H1 (cell line): ENCODE data around the gene ZGRF1. TPM values are rescaled to one million over a fixed set of nuclear protein-coding genes. Genes with fewer than 3 reads are reported as not detected.

Experiments
- CTCF ChIA-PET: fragments of 300-600 bp; sonication (Branson Sonifier 250); formaldehyde crosslinking; loops from one replicate; lab custom pipeline; 2021; ENCODE audit not compliant: partially characterized antibody; lab: Charles Lee
- POLR2A ChIA-PET: fragments of 300-600 bp; sonication (Branson Sonifier 250); formaldehyde crosslinking; loops from one replicate; lab custom pipeline; 2021; ENCODE audit warnings: inconsistent platforms; ENCODE audit not compliant: partially characterized antibody; lab: Charles Lee
- DNase-seq, 2 experiments: peaks; one replicate each; pipeline versions ENCODE4 v3.0.0 to v3.0.0-alpha.2; 2010 to 2022; ENCODE audit warnings: low spot score in 2 of 2, low read depth in 1 of 2, mixed read lengths in 1 of 2
- FAIRE-seq: peaks from 2 replicates; lab custom pipeline; 2011; peaks lifted over from hg19 to GRCh38; lab: Jason Lieb, UNC
- H2AFZ ChIP-seq: 2 replicates; pipeline ENCODE4 v1.8.1; 2012; ENCODE audit warnings: low read length, inconsistent platforms
- H2AK5ac ChIP-seq: 2 replicates; pipeline ENCODE4 v1.6.1; 2013; ENCODE audit warnings: low read depth, low read length
- H2BK120ac ChIP-seq: replicated peaks from 2 replicates; pipeline ENCODE3; 2013; ENCODE audit warnings: low read depth, low read length, inconsistent platforms
- H2BK12ac ChIP-seq: 2 replicates; pipeline ENCODE4 v1.6.1; 2013; ENCODE audit warnings: low read depth, low read length
- H2BK15ac ChIP-seq: 2 replicates; pipeline ENCODE4 v1.6.1; 2013; ENCODE audit warnings: low read length
- H2BK20ac ChIP-seq: 2 replicates; pipeline ENCODE4 v1.6.1; 2013; ENCODE audit warnings: low read length
- H2BK5ac ChIP-seq: 2 replicates; pipeline ENCODE4 v1.6.1; 2013; ENCODE audit warnings: low read depth, low read length
- H3K14ac ChIP-seq: 2 replicates; pipeline ENCODE4 v1.6.1; 2013; ENCODE audit warnings: inconsistent platforms; ENCODE audit not compliant: insufficient read length
- H3K18ac ChIP-seq: 2 replicates; pipeline ENCODE4 v1.6.1; 2013; ENCODE audit warnings: low read length; ENCODE audit errors: extremely low read depth
- H3K23ac ChIP-seq: 2 replicates; pipeline ENCODE4 v1.6.1; 2013; ENCODE audit warnings: inconsistent platforms; ENCODE audit not compliant: insufficient read length
- H3K23me2 ChIP-seq: 2 replicates; pipeline ENCODE4 v1.6.1; 2013; ENCODE audit warnings: low read depth, low read length
- H3K27ac ChIP-seq: 2 replicates; pipeline ENCODE4 v1.6.1; 2011; ENCODE audit warnings: low read depth, low read length, inconsistent platforms
- H3K27me3 ChIP-seq, 4 experiments: replicated peaks in 1 of 4; 1 replicate in 1 of 4; 2 replicates in 3 of 4; pipeline versions ENCODE4 v1.6.1 to v1.8.1; 2011 to 2013; ENCODE audit warnings: low read length in 3 of 4, mild to moderate bottlenecking in 3 of 4, inconsistent platforms in 2 of 4, mixed read lengths in 2 of 4, moderate library complexity in 1 of 4; ENCODE audit not compliant: control insufficient read depth in 3 of 4, insufficient read depth in 3 of 4; ENCODE audit errors: extremely low read depth in 1 of 4
- H3K36me3 ChIP-seq, 4 experiments: 2 replicates each; pipeline versions ENCODE4 v1.6.1 to v1.8.1; 2011 to 2013; ENCODE audit warnings: mild to moderate bottlenecking in 4 of 4, low read length in 3 of 4, moderate library complexity in 2 of 4, control low read depth in 1 of 4, inconsistent platforms in 1 of 4; ENCODE audit not compliant: insufficient read depth in 4 of 4, control insufficient read depth in 2 of 4
- H3K4ac ChIP-seq: replicated peaks from 2 replicates; pipeline ENCODE3; 2013; ENCODE audit warnings: low read length, low read depth, mixed read lengths, inconsistent platforms; ENCODE audit not compliant: insufficient read length
- H3K4me1 ChIP-seq, 4 experiments: replicated peaks in 1 of 4; 1 replicate in 1 of 4; 2 replicates in 3 of 4; pipeline versions ENCODE4 v1.6.1 to v1.8.1; 2011 to 2013; ENCODE audit warnings: low read length in 3 of 4, inconsistent platforms in 2 of 4, mixed read lengths in 1 of 4; ENCODE audit not compliant: insufficient read depth in 4 of 4, control insufficient read depth in 3 of 4
- H3K4me2 ChIP-seq, 2 experiments: 2 replicates each; pipeline versions ENCODE4 v1.6.1 to v1.8.1; 2011 to 2013; ENCODE audit warnings: low read depth in 2 of 2, low read length in 2 of 2, control low read depth in 1 of 2, inconsistent platforms in 1 of 2, mild to moderate bottlenecking in 1 of 2; ENCODE audit not compliant: insufficient read depth in 1 of 2
- H3K4me3 ChIP-seq, 4 experiments: fragments of 200-600, 300-600 bp in 1 of 4; sonication (generic), shearing (Covaris generic), sonication (Bioruptor Twin) in 1 of 4; 2 replicates each; pipeline versions ENCODE4 v1.5.1 to v1.8.1; 2011 to 2016; ENCODE audit warnings: low read length in 4 of 4, low read depth in 3 of 4, control low read depth in 2 of 4, inconsistent platforms in 2 of 4, mild to moderate bottlenecking in 2 of 4, mixed read lengths in 1 of 4, moderate library complexity in 1 of 4; ENCODE audit not compliant: insufficient read depth in 2 of 4; ENCODE audit errors: extremely low read depth in 1 of 4
- H3K56ac ChIP-seq: replicated peaks from 2 replicates; pipeline ENCODE3; 2013; ENCODE audit warnings: low read depth, mild to moderate bottlenecking, mixed read lengths, low read length, inconsistent platforms; ENCODE audit not compliant: insufficient read length
- H3K79me1 ChIP-seq: 2 replicates; pipeline ENCODE4 v1.6.1; 2013; ENCODE audit warnings: low read depth, low read length, control low read depth
- H3K79me2 ChIP-seq, 2 experiments: 2 replicates each; pipeline versions ENCODE4 v1.6.1 to v1.8.1; 2012 to 2013; ENCODE audit warnings: low read length in 2 of 2, mild to moderate bottlenecking in 2 of 2, inconsistent platforms in 1 of 2; ENCODE audit not compliant: insufficient read depth in 2 of 2, control insufficient read depth in 1 of 2
- H3K9ac ChIP-seq, 4 experiments: replicated peaks in 1 of 4; 1 replicate in 1 of 4; 2 replicates in 3 of 4; pipeline versions ENCODE4 v1.6.1 to v1.8.1; 2011 to 2013; ENCODE audit warnings: low read depth in 3 of 4, low read length in 3 of 4, control low read depth in 2 of 4, mild to moderate bottlenecking in 2 of 4, moderate library complexity in 2 of 4, inconsistent platforms in 1 of 4; ENCODE audit errors: extremely low read depth in 1 of 4
- H3K9me3 ChIP-seq, 2 experiments: 2 replicates each; pipeline versions ENCODE4 v1.6.1 to v1.8.1; 2012 to 2013; ENCODE audit warnings: mild to moderate bottlenecking in 2 of 2, moderate library complexity in 2 of 2, control low read depth in 1 of 2, inconsistent platforms in 1 of 2, low read depth in 1 of 2, low read length in 1 of 2, mixed read lengths in 1 of 2; ENCODE audit not compliant: insufficient read depth in 2 of 2
- H4K20me1 ChIP-seq, 2 experiments: replicated peaks in 1 of 2; 2 replicates each; pipeline versions ENCODE3 to v1.8.1; 2011 to 2013; ENCODE audit warnings: inconsistent platforms in 2 of 2, low read length in 2 of 2, mild to moderate bottlenecking in 1 of 2; ENCODE audit not compliant: insufficient read depth in 2 of 2, control insufficient read depth in 1 of 2
- H4K5ac ChIP-seq: 2 replicates; pipeline ENCODE4 v1.6.1; 2013; ENCODE audit warnings: low read length, low read depth, mixed read lengths, inconsistent platforms; ENCODE audit not compliant: insufficient read length
- H4K8ac ChIP-seq: 2 replicates; pipeline ENCODE4 v1.8.0; 2013; ENCODE audit warnings: mild to moderate bottlenecking, moderate library complexity, low read length, inconsistent platforms; ENCODE audit not compliant: insufficient read depth; ENCODE audit errors: extremely low read depth
- H4K91ac ChIP-seq: replicated peaks from 2 replicates; pipeline ENCODE3; 2013; ENCODE audit warnings: low read length, mixed read lengths, inconsistent platforms; ENCODE audit not compliant: insufficient read length
- CEBPB ChIP-seq: IDR thresholded peaks from 2 replicates; pipeline ENCODE4 v1.6.1; 2012; ENCODE audit warnings: low read depth, low read length
- SIN3A ChIP-seq, 2 experiments: IDR thresholded peaks in 1 of 2; conservative IDR thresholded peaks in 1 of 2; 2 replicates each; pipeline ENCODE4 v1.6.1; 2011 to 2012; ENCODE audit warnings: low read length in 2 of 2, improper control_type of control experiment in 1 of 2, low read depth in 1 of 2, mild to moderate bottlenecking in 1 of 2
- WGBS, 2 experiments: shearing (Covaris generic) in 1 of 2; methylation state at CpG; one replicate each; pipeline versions ENCODE4 v1.1.6 to v1.1.7; 2013 to 2015; ENCODE audit warnings: low lambda C conversion rate in 2 of 2, mixed read lengths in 2 of 2, inconsistent platforms in 1 of 2, low coverage in 1 of 2, missing lambda C conversion rate in 1 of 2; ENCODE audit not compliant: insufficient replicate concordance in 2 of 2, insufficient coverage in 1 of 2, insufficient read length in 1 of 2; ENCODE audit errors: extremely low coverage in 1 of 2, missing lambda C conversion rate in 1 of 2; 5-methylcytosine and 5-hydroxymethylcytosine counted together
- polyA plus RNA-seq, 7 experiments: library from polyadenylated mRNA; depleted of rRNA in 3 of 7; stranded (reverse) in 5 of 7; unstranded in 2 of 7; fragments of >200 nt in 5 of 7; fragments of 200-250 nt in 2 of 7; gene quantifications; 1 replicate in 5 of 7; 2 replicates in 1 of 7; 4 replicates in 1 of 7; pipeline versions ENCODE4 v1.2.1 to v1.2.3, GENCODE V29; 2011 to 2013; ENCODE audit warnings: missing spikeins in 2 of 7, mixed read lengths in 2 of 7
- total RNA-seq: library from RNA; stranded (reverse); fragmentation: NEBNext Ultra II Directional; extraction: Animal tissue kit (Norgen Biotek cat#: 25700); gene quantifications from 2 replicates; pipeline ENCODE4 v1.2.1, GENCODE V29; 2021

Gene ZGRF1
- total and polyA plus RNA-seq, 2 of the 8 experiments (the other 6 are each of a cell fraction or from before 2014, with no cell fraction given) = 12.0 to 44.6 TPM

GRCh38 chr4:112557676-112558411 is 78.9 kb downstream of the ZGRF1 start:
- Histone ChIP-seq H3K4ac (no peak overlapping the region), H3K23me2 (no peaks in the 10 kb centered on the region), H3K14ac (no peak overlapping the region), H3K4me3 (no peak overlapping the region), H3K79me2 (no peaks in the 10 kb centered on the region), H3K4me1 (peaks cover 0 to 5% (median 0%) of the 10 kb centered on the region in 4 experiments; a peak in 1 of 7 replicates), H3K56ac (no peak overlapping the region), H3K23ac (no peak overlapping the region), H4K91ac (no peak overlapping the region), H2BK5ac (no peak overlapping the region), H2BK12ac (no peak overlapping the region), H3K9ac (no peak overlapping the region), H2AFZ (no peak overlapping the region), H3K36me3 (peaks cover 0 to 17% (median 2%) of the 10 kb centered on the region in 4 experiments; a peak in 5 of 8 replicates), H3K9me3 (no peaks in the 10 kb centered on the region), H2BK20ac (no peak overlapping the region), H2AK5ac (no peak overlapping the region), H3K79me1 (no peaks in the 10 kb centered on the region), H4K20me1 (no peaks in the 10 kb centered on the region), H3K4me2 (no peak overlapping the region), H4K5ac (no peak overlapping the region), H3K18ac (0 out of 2 replicates have a peak overlapping the region, but pooled peaks have one; percentile 13), H2BK15ac (no peak overlapping the region), H4K8ac (no peak overlapping the region), H3K27ac (no peak overlapping the region), H3K27me3 (no peaks in the 10 kb centered on the region), H2BK120ac (no peak overlapping the region)
- TF ChIP-seq CEBPB (peak; percentile 28; the same call in 1 of the 2 replicates), SIN3A (conservative IDR thresholded peaks at IDR 0.05 in 1 of 2, IDR thresholded peaks at IDR 0.05 in 1 of 2; ENCODE audit: low read depth in 1 of 2, low read length in 2 of 2) (no peak)
- CTCF ChIA-PET = interaction anchor here (0.6 kb wide), 1 partner anchor 41 kb away, joined by 3 read pairs; no protein-coding TSS in a partner anchor
- DNase-seq = no peak
- FAIRE-seq = peak; percentile 32
- POLR2A ChIA-PET = no interaction called here
- WGBS, 2 experiments = 86% methylated on average over 2 of the region's 2 CpGs; no CpG with 5 or more reads in 1 of the 2 experiments
